Activated CD8-positive, alpha-beta memory T cell treated with anti-CD3 and anti-CD28 coated beads, Interleukin-2, amount 50 U/mL, for 24 hours (primary cell): ENCODE measurements around the gene FYN.
"Not testable (repeated sequence)": the region's sequence is repeated elsewhere in the genome, so short reads cannot be mapped to it uniquely, and the experiment has no call there.

Source experiments
- DNase-seq: peaks from one replicate; pipeline ENCODE4 v3.0.0-alpha.2; 2020; ENCODE audit errors: extremely low read depth

Gene FYN

DNA sequence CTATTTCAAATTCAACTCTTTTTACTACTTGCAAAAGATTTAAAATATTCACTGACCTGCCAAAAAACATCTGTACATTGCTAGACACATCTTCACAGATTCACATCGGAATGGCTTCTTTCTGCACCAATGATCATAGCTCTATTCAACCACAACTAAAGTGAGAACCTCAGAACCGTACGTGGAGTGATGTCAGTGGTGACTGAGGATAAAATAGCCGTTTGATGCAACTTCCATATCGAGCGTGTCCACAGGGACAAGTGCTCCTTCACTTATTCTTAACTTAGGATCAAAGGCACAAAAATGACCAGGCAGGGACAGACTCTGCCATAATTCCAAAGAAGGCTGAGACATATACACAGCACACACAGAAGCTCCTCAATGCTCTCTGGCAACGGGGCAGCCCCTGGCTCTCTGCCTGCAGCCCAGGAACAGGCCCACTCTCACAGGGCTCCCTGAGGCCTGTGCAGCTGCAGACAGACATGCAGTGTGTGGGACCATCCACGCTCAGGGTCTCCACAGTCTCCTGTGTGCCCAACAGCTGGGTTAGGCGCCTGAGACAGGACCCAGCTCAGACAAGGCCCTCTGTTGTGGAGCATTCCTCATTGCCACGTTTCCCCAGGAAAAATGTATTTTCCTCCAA, 22.8 kb downstream of the FYN start:
- DNase-seq, result no peak

- DNase-seq, result no peak
Observed at GRCh38 chr6:111849298-111849697, 24.0 kb downstream of the FYN start.

DNA sequence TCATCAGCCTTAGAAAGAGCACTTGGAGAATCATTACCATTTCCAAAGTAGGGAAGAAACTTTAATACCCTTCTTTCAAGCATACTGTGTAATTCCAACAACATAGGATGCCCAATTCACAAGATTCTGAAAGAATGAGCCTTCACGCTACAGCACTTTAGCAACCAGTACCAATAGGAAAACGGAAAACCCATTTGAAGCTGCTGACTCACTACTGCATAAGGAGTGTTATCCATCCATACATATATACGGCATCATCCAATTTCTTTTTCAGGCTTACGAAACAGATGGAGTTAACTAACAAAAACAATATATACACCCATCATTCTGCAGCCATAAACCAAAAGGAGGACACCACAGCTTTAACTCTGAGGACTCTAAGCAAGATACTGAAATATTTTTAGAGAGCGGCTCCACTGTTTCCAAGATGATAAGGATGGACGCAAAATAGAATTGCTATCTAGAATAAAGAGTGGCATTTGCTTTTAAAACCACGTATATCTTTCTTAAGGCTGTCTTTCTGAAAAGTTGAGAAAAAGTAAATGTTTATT, 24.9 kb downstream of the FYN start:
- no peak for DNase-seq

- DNase-seq, result no peak
Observed at GRCh38 chr6:111846492-111847409, 26.5 kb downstream of the FYN start.

DNA sequence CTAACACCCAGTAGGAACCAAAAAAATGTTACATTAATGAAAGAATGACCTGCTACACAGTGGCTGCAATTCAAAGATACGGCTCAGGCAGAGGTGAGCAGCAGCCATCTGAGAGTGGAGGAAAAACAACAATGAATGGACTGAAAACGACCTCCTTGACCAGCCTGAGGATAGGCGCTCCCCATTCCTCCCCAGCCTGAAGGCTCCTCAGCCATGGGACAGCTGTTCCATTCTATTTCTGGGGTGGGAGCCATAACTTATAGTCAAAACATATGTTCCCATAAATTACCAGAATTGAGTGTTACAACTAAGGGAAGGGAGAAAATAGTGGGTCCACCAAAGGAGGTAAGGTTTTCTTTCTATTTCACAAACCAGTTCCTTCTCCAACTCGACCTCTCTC, 27.2 kb downstream of the FYN start:
- no peak for DNase-seq

DNA sequence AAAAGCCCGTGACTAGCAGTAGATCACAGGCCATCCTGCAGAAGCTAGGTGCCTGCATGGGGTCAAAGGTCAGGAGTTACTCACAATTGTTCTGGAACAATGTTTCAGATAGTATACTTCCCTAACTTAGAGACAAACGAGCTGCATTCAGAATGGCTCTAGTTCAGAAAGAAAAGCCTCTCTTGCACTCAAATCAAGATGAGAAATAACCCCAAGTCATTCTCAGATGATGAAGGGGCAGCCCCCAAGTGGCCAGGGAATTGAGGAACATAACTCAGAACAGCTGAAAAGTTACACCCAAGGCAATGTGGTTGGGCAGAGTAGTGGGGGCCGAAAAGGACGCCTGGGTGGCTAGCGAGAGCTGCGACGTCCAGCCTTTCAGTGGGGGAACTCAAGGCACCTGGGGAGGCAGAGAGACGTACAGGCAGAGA, 27.8 kb downstream of the FYN start:
- DNase-seq, result no peak

DNA sequence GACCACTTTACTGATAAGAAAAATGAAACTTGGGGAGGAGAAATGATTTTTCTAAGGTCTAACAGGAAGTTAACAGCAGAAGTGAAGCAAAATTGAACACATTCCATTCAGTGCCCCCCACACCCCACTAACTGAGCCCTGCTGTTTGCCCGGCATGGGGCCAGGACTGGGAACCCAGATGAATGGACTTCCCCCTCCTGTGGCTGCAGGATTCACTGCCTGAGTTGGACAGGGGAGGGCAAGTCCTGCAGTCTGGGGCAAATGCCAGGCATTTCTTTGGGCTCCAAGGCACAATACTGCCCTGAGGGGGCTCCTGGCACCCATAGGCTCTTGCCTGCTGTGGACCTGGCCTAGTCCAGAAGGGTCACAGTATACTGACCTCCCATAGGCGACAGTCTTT, 28.3 kb downstream of the FYN start:
- DNase-seq, result no peak

DNA sequence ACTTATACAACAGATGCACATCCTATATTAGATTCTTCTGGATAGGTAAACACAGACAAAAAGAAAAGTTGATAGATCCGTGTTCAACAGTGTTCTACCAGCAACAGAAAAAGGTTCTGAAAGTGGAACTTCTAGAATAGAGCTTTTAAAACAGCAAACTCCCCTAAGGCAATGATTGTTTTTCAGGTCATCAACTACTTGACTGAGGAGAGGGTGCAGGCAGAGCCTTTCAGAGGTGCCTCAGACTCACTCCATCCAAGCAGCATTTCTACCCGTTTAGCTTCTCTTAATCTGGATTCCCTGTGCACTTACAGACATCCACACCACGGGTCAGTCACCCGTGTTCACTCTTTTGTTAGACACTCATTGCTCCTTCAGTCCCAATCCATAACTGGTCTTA, 28.9 kb downstream of the FYN start:
- DNase-seq, result no peak

DNA sequence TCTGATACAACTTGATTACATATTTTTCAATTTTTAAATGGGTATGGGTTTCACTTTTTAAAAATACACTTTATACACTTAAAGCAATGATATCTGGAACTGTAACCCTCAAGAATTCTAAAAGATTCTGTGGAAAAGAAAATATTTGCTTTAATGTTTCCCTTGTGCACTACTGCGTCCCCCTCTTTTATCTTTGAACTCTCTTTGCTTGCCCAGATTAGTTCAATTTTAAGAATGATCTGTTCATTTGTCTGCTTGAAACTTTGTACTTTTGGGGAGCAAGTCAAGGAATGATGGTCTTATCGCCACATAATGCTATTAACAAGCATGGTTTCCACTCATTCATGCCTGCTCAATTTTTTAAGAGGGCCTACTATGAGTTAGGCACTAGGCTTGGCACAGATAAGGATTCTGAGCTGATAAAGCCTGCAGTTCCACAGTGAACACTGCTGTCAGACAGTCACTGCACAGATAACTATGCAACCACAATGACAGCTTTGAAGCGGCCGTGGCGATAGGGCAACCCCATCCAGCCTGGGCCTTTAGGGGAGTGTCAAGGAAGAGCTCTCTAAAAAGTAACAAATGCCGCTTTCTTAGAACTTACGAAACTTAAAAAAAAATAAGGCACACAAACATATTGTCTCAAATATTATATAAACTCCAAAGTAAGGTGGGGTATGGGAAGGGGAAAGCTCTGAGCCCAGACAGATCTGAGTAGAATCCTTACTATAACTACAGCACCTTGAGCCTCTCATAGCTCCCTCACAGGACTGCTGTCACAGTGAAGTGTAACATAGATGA, 29.7 kb downstream of the FYN start:
- no peak for DNase-seq

- no peak for DNase-seq
Observed at GRCh38 chr6:111842891-111843290, 30.4 kb downstream of the FYN start.

DNA sequence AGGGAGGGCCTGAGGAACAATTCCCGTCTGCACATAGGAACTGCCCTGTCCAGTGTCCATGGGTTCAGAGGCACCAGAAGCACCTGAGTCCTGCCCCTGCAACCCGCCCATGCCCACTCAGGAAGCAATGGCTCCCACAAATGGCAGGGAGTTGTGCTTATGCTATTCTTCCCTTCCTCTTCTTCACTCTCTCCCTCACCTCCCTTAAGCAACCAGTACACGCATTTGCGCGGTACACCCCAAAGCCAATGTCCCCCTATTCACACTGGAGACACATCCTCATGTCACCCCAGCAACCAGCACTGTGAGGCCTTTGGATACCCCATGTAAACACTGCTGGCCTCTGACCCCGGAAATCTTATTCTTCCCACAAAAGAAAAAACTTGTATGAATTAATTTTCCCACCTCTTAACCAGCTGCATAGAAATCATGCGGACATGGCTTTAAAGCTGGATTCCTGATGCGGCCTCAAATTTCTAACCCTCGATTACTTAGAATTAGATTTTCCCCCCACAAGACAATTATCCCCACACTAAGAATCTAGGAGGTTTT, 30.9 kb downstream of the FYN start:
- no peak for DNase-seq

GRCh38 chr6:111841822-111842221, 31.4 kb downstream of the FYN start:
- DNase-seq, result no peak

- no peak for DNase-seq
Observed at GRCh38 chr6:111840803-111841202, 32.4 kb downstream of the FYN start.

- no peak for DNase-seq
Observed at GRCh38 chr6:111838749-111839484, 34.3 kb downstream of the FYN start.

GRCh38 chr6:111837641-111838500, 35.4 kb downstream of the FYN start:
- no peak for DNase-seq

GRCh38 chr6:111837007-111837406, 36.2 kb downstream of the FYN start:
- DNase-seq, result no peak

GRCh38 chr6:111835807-111836206, 37.4 kb downstream of the FYN start:
- no peak for DNase-seq

DNA sequence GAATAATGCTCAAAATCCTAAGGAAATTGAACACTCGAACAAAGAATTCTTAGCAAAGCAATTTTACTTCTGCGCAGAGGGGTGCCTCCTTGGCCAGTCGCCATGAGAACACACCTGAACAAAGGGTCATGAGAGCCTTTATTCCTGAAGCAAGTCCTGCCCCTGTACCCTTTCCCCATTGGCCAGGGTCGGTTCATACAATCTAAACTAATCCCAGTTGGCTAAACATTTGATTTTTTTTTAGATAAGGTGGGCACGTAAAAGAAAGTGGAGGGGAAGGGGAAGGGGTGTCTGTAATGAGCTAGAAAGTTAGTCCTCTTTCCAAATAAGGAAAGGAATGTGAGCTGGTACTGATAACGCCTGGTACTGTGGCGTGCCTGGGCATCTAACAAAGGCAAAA, 37.9 kb downstream of the FYN start:
- DNase-seq, result not testable (repeated sequence)

DNA sequence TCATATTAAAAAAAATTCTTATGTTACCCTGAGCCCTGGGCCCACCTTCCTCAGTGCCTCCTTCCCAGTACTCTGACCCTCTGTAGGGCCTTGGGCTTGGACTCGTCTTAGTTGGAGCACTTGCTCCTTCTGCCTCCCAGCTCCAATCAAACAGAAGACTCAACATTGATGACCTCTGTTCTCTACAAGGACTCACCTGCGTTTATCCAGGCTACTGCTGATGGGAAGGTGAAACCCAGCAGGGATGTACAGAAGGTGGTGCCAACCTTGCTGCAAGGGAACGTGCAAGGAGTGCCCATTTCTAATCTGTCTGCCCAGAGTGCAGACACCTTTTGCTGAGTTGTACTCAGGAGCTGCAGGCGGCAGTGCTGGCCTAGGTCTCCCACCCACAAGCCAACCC, 38.9 kb downstream of the FYN start:
- no peak for DNase-seq

- DNase-seq, result no peak
Observed at GRCh38 chr6:111832833-111833418, 40.3 kb downstream of the FYN start.
